Prostate gland (tissue), 2 donors: ENCODE measurements around the gene MFAP4. TPM values are rescaled to one million over a fixed set of nuclear protein-coding genes. Genes with fewer than 3 reads are reported as not detected.

ENCODE experiments used
- DNase-seq: peaks from one replicate; pipeline ENCODE4 v3.0.0-alpha.2; 2019; ENCODE audit warnings: low spot score
- H3K27ac ChIP-seq, 2 donors: fragments of 200-600 bp; sonication (generic); 2 replicates each; pipeline ENCODE4 v1.5.1; 2017 to 2019
- H3K27me3 ChIP-seq: fragments of 200-600 bp; sonication (generic); replicated peaks from 2 replicates; pipeline ENCODE4 v1.5.1; 2019; ENCODE audit not compliant: insufficient read depth
- H3K36me3 ChIP-seq, 2 donors: fragments of 200-600 bp; sonication (generic); 1 replicate in 1 of 2; 2 replicates in 1 of 2; pipeline versions ENCODE4 v1.5.1 to v1.8.1; 2017 to 2019
- H3K4me1 ChIP-seq: fragments of 200-600 bp; sonication (generic); replicated peaks from 2 replicates; pipeline ENCODE4 v1.5.1; 2019
- H3K4me3 ChIP-seq, 2 donors: fragments of 200-600 bp; sonication (generic); 2 replicates each; pipeline ENCODE4 v1.5.1; 2017 to 2019
- H3K9me3 ChIP-seq: fragments of 200-600 bp; sonication (generic); 2 replicates; pipeline ENCODE4 v1.5.1; 2017
- CTCF ChIP-seq, 4 experiments: fragments of 200-600 bp in 2 of 4; fragments of 450-650 bp in 2 of 4; sonication (generic) in 2 of 4; IDR thresholded peaks; 1 replicate in 3 of 4; 2 replicates in 1 of 4; pipeline ENCODE4 v1.5.1; 2016 to 2019; ENCODE audit warnings: antibody characterized with exemption in 4 of 4, mild to moderate bottlenecking in 2 of 4, moderate library complexity in 2 of 4
- POLR2A ChIP-seq: fragments of 450-650 bp; IDR thresholded peaks from one replicate; pipeline ENCODE4 v1.6.1; 2016; ENCODE audit warnings: antibody characterized with exemption, mild to moderate bottlenecking
- POLR2AphosphoS5 ChIP-seq: sonication (generic); formaldehyde crosslinking; IDR thresholded peaks from one replicate; pipeline ENCODE4 v1.6.1; 2017; ENCODE audit warnings: antibody characterized with exemption
- WGBS: methylation state at CpG from one replicate; pipeline ENCODE4 v1.1.5; 2018; 5-methylcytosine and 5-hydroxymethylcytosine counted together
- intact Hi-C: fragments of 100-400 bp; cut with DNase I; formaldehyde crosslinking; loops from one replicate; pipeline ENCODE4 v1.14.2; 2022
- total RNA-seq, 2 donors: library from RNA; depleted of rRNA; stranded (reverse); fragments of >200 nt; gene quantifications; one replicate each; pipeline ENCODE4 v1.1.0, GENCODE V29; 2016

MFAP4 gene
- total RNA-seq, 2 donors from 2014 or later = 56.1 to 146 TPM

GRCh38 chr17:19369846-19370492, 17.0 kb downstream of the MFAP4 start:
- Histone ChIP-seq H3K4me3 (no peak overlapping the region), H3K9me3 (no peaks in the 10 kb centered on the region), H3K36me3 (no peaks in the 10 kb centered on the region), H3K27ac (no peak overlapping the region), H3K4me1 (no peaks in the 10 kb centered on the region), H3K27me3 (no peaks in the 10 kb centered on the region)
- intact Hi-C loops = no loop called here
- WGBS = 86% methylated on average over 12 of the region's 12 CpGs
- DNase-seq = no peak
- TF ChIP-seq POLR2AphosphoS5 = no peak
- TF ChIP-seq POLR2A = no peak
- TF ChIP-seq CTCF (IDR thresholded peaks at IDR 0.05) = no peak

DNA sequence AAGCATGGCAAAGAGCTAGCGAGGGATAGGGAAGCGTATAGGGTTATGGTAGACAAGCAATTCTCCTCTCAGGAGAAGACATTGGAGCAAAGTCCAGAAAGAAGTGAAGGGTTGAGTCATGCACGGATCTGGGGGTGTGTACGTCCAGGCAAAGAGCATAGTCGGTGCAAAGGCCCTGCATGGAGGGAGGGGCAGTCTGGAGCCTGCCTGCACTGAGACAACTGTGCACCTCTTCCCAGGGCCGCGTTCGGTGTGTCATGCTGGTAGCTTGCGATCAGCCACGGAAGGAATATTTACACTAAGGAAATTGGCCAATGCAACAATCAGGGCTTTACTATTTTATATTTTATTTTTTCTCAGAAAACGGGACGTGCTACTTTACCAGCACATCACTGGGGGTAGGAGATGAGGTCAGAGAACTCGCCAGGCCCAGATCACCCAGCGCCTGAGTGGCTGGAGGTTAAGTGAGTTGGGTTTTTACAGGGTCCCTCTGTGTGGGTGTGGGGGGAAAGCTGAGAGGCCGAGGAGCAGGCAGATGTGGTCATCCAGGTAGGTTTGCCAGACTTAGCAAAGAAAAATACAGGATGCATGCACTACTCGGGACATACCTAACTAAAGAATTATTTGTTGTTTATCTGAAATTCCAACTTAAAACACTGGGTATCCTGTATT, 17.7 kb downstream of the MFAP4 start:
- no peak overlapping the region for H3K27ac ChIP-seq
- no peak overlapping the region for H3K4me3 ChIP-seq
- DNase-seq = no peak
- no peaks in the 10 kb centered on the region for H3K9me3 ChIP-seq
- intact Hi-C loops = no loop called here
- no peak for TF ChIP-seq POLR2A
- TF ChIP-seq CTCF (IDR thresholded peaks at IDR 0.05) = no peak
- TF ChIP-seq POLR2AphosphoS5 = no peak
- no peaks in the 10 kb centered on the region for H3K36me3 ChIP-seq
- 91% methylated on average over 16 of the region's 16 CpGs for WGBS
- H3K27me3 ChIP-seq = no peaks in the 10 kb centered on the region
- H3K4me1 ChIP-seq = no peaks in the 10 kb centered on the region

- H3K4me1 ChIP-seq = no peaks in the 10 kb centered on the region
- H3K36me3 ChIP-seq = no peaks in the 10 kb centered on the region
- intact Hi-C loops = no loop called here
- TF ChIP-seq CTCF (IDR thresholded peaks at IDR 0.05) (no peak), POLR2AphosphoS5 (no peak), POLR2A (no peak)
- 92% methylated on average over 4 of the region's 4 CpGs for WGBS
- no peaks in the 10 kb centered on the region for H3K9me3 ChIP-seq
- no peak overlapping the region for H3K4me3 ChIP-seq
- DNase-seq = no peak
- no peak overlapping the region for H3K27ac ChIP-seq
- no peaks in the 10 kb centered on the region for H3K27me3 ChIP-seq
These were observed 18.8 kb downstream of the MFAP4 start for GRCh38 chr17:19368229-19368628.

DNA sequence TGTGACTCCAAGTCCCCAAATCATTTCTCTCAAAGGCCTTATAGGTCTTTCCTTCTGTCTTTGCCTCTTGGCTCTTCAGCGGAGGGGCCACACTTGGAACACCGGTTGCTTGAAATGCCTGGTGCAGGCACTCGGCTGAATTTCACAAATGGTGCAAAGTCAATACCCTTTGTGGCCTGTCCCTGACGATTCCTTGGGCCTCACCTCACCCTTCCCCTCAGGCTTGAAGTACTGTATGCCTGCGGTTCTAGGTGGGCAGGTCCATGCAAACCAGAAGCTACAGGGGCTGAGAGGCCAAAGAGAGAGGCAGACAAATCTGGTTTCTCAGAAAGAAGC, 20.4 kb downstream of the MFAP4 start:
- DNase-seq = no peak
- no peaks in the 10 kb centered on the region for H3K4me1 ChIP-seq
- H3K27me3 ChIP-seq = no peaks in the 10 kb centered on the region
- 86% methylated on average over 5 of the region's 5 CpGs for WGBS
- no peaks in the 10 kb centered on the region for H3K9me3 ChIP-seq
- no peak overlapping the region for H3K27ac ChIP-seq
- H3K4me3 ChIP-seq = no peak overlapping the region
- intact Hi-C loops = no loop called here
- H3K36me3 ChIP-seq = no peaks in the 10 kb centered on the region
- TF ChIP-seq CTCF (IDR thresholded peaks at IDR 0.05) (no peak), POLR2A (no peak), POLR2AphosphoS5 (no peak)
